Measurements from ENCODE around the gene TF.

TF gene

DNA sequence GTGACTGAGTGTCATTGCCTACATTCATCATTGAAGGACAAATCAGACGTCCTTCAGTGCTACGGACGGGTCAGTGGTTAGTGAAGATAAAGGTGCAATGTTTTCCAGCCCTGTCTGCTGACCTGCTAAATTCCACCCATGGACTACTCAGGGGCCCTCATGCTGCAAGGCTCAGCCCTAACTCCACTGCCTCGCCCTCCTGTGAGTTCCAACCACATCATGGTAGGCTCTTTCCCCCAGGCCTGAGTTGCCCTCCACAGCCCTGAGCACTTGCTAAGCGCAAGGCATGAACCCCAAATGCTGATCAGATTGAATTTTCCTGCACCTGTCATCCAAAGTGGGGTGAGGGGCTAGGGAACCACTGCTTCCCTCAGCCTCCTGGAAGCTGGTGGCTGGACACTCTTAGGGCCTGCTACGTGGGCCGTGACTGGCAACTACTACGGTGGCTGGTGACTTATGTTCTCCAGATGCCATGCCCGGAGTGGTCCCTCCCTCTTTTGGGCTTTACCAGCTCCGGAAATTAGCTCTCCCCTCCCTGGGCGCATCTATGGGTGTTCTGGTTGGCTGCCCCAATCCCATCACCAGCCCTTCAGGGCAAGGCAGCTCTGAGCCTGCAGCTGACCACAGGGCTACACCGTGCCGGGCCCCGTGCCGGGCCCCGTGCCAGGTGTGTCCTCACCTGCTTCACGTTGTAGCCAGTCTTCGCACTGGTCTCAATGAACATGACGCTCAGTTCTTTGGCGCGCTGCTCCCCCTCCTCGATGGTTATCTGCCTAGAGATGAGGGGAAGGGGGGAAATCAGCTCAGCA lies 91.5 kb downstream of the TF start:
- DNase-seq (ENCODE audit: low read depth, low spot score) = no peak
- TF ChIP-seq, protein P1, sequence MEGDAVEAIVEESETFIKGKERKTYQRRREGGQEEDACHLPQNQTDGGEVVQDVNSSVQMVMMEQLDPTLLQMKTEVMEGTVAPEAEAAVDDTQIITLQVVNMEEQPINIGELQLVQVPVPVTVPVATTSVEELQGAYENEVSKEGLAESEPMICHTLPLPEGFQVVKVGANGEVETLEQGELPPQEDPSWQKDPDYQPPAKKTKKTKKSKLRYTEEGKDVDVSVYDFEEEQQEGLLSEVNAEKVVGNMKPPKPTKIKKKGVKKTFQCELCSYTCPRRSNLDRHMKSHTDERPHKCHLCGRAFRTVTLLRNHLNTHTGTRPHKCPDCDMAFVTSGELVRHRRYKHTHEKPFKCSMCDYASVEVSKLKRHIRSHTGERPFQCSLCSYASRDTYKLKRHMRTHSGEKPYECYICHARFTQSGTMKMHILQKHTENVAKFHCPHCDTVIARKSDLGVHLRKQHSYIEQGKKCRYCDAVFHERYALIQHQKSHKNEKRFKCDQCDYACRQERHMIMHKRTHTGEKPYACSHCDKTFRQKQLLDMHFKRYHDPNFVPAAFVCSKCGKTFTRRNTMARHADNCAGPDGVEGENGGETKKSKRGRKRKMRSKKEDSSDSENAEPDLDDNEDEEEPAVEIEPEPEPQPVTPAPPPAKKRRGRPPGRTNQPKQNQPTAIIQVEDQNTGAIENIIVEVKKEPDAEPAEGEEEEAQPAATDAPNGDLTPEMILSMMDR (IDR thresholded peaks at IDR 0.05; ENCODE audit: low read depth, low read length) = no peak
- in situ Hi-C loops (cut with HindIII; ENCODE audit: low sequenced_read_pairs) = no loop called here
- no peak overlapping the region for H3K4me3 ChIP-seq (ENCODE audit: low read depth, low read length)

- TF ChIP-seq, protein P1 (IDR thresholded peaks at IDR 0.05; ENCODE audit: low read depth, low read length) = no peak
- DNase-seq (ENCODE audit: low read depth, low spot score) = no peak
- in situ Hi-C loops (cut with HindIII; ENCODE audit: low sequenced_read_pairs) = no loop called here
- H3K4me3 ChIP-seq (ENCODE audit: low read depth, low read length) = no peak overlapping the region
Observed at GRCh38 chr3:133838296-133838789, 92.2 kb downstream of the TF start.

DNA sequence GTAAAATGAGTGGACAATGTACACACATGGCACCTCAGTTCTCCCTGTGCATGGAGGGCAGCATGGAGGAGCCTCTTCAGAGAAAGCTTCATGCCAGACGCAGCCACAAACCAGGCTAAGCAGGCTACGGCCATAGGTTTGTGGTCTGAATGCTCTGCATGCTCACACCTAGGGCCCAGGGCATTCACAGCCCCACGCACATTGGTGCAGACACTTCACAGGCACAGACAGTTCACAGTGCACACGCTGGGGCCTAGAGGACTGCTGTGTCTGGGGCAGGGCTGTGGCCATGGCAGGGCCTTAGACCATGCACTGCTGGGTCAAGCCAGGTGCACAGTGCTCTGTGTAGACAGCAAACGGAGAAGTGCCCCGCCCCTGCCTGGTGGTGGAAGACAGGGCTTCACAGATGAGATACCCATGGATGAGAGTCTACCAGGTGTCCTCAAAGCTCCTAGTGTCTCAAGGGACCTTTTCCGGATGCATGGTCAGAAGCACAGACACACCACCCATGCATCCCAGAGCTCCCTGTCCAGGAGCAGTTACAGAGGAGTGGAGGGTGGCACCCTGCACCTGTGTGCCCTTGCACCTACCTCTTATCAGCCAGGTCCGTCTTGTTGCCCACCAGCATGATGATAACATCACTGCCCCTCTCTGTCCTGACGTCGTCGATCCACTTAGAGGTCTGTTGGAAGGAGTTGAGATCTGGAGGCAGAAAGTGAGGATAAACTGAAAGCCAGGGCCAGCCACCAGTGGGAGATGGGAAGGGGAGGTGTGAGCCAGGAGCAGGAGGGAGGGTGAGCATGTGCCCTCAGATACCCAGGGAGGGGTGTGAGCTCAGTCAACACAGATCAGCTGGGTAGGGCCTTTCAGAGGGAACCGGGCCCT lies 93.0 kb downstream of the TF start:
- in situ Hi-C loops (cut with HindIII; ENCODE audit: low sequenced_read_pairs) = no loop called here
- H3K4me3 ChIP-seq (ENCODE audit: low read depth, low read length) = no peak overlapping the region
- no peak for DNase-seq (ENCODE audit: low read depth, low spot score)
- TF ChIP-seq, protein P1 (IDR thresholded peaks at IDR 0.05; ENCODE audit: low read depth, low read length) = no peak

DNA sequence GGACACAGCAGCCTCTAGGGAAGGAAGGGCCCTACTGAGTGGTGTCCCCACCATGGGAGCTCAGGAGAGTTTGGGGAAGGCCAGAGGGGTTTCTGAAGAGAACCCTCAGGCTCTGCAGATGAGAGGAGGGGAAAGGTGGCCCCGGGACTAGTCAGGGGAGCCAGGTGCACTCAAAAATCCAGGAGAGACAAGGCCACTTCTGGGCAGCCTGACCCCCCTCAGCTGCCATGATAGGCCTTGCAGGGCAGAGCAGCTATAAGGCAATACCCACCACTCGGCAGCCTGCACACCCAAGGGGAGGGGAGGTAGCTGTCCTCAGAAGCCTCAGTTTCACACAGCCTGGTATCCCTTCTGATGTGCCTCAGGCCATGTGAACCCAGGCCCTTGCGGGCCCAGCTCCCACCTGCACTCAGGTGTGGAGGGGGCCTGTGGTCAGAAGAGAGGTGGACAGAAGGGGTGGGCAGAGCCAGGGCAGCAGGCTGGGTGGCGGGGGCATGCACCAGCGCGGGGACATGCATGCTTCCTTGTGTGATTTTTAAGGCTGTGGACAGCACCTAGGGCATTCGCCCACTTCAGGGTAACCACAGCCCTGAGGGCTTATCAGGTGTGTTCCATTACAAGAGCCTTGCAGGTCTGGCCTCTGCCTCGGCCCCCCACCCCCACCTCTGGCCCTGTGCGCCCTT lies 94.0 kb downstream of the TF start:
- in situ Hi-C loops (cut with HindIII; ENCODE audit: low sequenced_read_pairs) = no loop called here
- no peak for DNase-seq (ENCODE audit: low read depth, low spot score)
- TF ChIP-seq, protein P1 (IDR thresholded peaks at IDR 0.05; ENCODE audit: low read depth, low read length) = no peak
- H3K4me3 ChIP-seq (ENCODE audit: low read depth, low read length) = no peak overlapping the region

DNA sequence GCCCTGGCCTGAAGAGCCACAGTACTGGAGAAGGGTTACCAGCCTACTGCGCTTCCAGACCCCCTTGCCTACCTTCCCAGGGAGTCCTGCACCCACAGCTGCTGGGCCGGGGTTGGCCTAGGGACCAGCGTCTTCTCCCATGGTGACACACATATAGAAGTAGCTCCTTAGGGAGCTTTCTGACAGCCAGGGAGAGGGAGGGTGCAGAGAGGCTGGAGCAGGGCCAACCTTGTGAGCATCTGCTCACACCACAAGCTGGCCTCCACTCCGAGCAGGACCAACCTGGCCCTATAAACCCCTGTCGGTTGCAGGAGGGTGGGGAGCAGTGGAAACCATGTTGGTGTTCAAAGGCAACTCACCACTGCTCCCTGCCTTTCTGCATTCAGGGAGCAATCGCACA lies 94.6 kb downstream of the TF start:
- in situ Hi-C loops (cut with HindIII; ENCODE audit: low sequenced_read_pairs) = no loop called here
- no peak overlapping the region for H3K4me3 ChIP-seq (ENCODE audit: low read depth, low read length)

More for the DNA sequence above, 94.6 kb downstream of the TF start:
- no peak for DNase-seq (ENCODE audit: low read depth, low spot score)
- TF ChIP-seq, protein P1 (IDR thresholded peaks at IDR 0.05; ENCODE audit: low read depth, low read length) = no peak

Measured in astrocyte of the spinal cord (primary cell).